ENCODE data around the gene TOP2A.

The TOP2A gene

DNA sequence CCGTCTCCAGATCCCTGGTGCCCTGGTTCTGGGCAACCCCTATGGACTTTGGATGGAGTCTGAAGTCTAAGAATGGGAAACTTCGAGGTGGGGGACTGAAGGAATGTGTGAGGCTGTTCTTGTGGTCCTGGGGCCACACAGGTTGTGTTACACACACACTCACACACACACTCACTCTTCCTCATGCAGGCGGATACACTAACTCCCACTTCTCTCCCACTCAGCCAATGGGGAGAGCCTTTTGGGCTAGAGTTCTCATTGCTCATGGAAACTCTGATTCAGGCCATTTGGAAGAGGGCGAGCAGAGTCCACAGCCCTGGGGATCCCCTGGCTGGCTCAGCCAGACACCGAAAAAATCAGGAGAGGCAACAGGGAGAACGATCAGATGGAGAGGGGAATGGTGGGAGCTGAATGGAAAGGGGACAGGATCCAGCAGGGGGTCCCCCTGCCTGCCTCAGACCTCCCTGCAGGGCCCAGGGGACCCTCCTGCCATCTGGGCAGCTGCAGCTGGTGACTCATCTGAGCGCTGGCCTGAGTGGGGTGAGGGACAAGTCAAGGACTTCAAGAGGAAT, 34.6 kb upstream of the TOP2A start:
- no peak for DNase-seq

DNA sequence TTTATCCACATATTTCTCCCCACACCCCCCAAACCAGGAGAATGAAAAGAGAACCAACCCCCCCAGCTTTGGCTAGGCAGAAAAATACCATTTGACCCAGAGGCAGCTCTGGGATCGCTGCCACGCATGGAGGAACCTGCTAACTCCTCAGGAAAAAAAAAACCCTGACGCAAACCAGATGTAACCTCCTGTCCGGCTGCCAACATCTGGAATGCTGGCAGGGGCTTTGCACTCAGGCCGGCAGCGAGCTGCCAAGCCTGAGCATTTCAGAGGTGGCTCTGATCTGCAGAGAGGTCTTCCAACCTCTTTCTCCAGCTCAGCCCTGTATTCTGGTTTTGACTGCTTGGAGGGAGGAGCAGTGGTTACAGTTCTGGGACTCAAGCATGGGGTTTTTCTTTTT, 33.7 kb upstream of the TOP2A start:
- DNase-seq, result no peak

DNA sequence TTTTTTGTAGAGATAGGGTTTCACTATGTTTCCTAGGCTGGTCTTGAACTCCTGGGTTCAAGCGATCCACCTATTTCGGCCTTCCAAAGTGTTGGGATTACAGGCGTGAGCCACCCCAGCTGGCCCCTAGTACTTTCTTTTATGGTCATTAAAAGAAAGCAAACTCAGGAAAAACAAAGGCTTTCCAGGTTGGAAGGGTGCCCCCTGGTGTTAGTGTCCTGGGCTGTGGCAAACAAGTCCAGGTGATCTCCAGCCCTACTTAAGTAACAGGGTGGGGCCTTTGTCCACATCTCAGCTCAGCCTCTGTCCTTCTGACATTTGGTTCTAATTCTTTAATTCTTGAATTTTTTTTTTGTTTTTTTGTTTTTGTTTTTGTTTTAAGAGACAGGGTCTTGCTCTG, 32.5 kb upstream of the TOP2A start:
- DNase-seq, result no peak

DNA sequence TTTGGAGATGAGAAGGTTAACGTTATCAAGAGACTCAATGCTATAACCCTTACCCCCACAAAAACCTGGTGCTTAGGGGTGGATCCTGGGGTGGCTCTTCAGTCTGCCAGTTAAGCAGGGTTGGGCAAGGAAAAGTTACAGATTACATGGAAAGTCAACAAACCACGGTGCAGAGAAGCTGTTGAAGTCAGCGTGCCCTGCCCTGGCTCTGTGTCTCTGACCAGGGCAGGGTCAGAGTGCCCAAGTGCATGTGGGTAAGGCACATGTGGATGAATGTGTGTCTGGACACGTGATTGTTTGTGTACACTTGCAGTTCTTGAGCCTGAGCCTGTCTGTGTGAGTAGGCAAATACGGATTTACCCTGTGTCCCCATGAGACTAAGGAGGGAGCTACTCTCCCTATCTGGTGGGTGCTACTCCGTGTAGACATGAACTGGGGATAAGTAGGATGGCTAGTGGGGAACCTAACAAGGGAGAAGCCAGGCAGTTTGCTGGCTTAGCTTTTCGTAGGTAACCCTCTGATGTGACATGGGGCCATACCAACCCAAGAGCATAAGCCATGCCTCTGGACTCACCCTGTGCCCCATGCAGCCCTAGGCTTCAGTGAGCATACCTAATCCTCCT, 31.1 kb upstream of the TOP2A start:
- DNase-seq, result no peak

DNA sequence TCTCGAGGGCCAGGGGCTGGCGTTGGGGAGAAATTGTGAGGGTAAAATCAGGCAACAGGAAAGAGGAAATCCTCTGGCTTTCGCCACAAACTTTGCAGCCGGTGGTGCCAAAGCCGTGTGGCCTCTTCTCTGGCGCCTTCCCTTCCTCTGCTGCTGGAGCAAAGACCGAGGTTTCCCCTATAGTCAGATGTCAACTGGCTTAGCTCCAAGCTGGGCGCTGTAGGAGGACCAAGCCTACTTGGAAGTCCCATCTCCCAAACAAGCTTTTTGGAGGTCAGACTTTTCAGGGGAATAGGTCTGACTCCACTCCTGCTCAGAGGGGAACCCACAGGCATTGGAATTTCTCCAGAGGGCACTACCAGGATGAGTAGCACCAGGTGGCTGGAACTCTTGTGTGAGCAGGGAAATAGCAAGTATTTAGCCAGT, 30.5 kb upstream of the TOP2A start:
- no peak for DNase-seq

DNA sequence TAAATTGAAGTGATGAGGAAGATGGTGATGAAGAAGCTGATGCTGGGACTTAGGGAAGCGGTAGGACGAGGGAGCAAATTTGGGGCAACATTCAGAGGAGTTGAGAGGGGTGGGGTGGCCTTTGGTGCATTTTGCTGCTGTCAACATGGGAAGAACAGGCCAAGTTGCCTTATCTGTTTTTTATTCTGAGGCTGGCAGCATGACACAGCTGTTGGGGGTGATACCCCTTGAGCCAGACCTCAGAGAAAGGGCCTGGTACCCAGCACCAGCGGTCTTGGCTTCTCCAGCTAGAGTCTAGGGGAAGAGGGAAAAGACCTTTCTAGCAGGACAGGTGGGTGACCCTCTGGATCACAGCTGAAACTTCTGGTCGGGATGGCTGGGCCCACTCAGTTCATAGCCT, 30.1 kb upstream of the TOP2A start:
- no peak for DNase-seq

DNA sequence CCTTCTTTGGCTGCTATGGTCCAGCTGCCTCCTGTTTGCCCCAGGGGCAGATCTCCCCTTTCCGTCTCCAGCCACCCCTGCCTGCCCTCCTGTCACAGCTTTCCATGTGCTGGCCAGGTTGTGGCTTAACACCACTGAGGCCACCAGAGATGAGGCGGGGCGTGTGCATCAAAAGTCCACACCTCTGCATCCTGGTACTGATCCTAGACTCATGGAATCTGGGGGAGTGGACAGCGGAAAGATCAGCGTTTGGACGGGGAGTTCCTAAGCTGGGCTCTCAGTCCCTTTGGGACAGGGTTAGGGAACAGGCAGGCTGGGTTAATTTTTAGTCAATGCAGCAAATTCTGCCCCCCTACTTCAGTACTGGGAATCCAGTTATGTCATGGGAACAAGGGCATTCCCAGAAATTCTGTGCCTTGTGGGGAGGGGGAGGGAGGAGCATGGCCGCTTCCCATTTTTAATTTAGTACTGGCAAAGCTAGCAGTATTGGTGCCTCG, 29.5 kb upstream of the TOP2A start:
- no peak for DNase-seq

DNA sequence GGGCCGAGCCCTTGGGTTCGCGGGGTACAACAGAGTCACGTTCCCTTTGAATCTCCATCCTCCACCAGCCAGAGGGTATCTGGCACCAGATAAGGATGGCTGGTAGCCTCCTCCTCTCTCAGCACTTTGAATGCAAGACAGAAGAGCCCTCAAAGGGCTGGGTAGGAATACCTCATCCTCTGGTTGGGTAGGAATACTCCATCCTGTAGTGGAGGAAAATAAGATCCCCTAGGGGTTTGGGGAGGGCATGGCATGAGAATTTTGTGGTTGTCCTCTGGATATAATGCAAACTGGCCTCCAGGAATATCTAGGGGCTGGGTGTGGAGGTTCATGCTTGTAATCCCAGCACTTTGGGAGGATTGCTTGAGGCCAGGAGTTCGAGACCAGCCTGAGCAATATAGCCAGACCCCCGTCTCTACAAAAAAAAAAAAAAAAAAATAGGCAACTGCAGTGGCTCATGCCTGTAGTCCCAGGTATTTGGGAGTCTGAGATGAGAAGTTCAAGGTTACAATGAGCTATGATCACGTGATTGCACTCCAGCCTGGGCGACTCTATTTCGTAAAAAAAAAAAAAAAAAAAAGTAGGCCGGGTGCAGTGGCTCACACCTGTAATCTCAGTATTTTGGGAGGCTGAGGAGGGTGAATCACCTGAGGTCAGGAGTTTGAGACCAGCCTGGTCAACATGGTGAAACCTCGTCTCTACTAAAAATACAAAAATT, 28.2 kb upstream of the TOP2A start:
- no peak for DNase-seq

DNA sequence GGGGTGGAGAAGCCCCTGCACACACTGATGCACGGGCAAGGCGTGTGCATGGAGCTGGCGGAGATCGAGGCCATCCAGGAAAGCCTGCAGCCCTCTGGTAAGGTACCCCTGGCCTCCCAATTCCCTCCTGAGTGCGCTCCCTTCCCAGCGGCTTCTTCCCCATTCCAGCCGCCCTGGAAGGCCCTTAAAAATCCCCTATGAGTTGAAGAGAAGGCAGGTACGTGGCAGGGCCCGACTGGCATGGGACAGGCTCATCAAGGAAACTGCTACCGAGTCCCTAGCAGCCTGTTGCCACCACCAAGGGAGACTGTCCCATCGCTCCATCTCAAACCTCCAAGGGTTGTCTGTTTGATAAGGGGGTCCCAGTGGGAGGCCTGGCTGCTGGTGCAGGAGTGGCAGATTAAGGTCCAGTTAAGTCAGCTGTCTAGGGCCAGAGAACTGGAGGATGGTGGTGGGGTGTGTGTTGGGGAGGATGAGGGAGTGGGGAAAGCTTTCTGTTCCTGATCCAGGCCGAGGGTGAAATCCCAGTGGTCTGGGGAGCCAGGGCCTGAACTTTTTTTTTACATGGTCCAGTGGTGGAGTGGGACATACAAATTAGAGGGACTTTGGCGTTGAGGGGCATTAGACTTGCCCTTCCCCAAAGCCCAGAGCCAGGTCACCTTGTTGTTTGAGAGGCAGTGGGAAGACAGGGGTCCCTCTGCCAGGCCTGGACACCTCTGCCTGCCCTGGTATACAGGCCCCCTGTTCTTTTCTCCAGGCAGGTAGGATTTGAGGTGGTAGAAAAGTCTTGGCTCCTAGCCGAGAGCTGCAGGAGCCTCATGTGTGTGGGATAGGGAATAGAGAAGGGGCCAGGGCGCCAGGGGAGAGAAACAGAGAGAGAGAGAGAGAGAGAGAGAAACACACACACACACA, 26.5 kb upstream of the TOP2A start:
- peak; percentile 47 for DNase-seq

DNA sequence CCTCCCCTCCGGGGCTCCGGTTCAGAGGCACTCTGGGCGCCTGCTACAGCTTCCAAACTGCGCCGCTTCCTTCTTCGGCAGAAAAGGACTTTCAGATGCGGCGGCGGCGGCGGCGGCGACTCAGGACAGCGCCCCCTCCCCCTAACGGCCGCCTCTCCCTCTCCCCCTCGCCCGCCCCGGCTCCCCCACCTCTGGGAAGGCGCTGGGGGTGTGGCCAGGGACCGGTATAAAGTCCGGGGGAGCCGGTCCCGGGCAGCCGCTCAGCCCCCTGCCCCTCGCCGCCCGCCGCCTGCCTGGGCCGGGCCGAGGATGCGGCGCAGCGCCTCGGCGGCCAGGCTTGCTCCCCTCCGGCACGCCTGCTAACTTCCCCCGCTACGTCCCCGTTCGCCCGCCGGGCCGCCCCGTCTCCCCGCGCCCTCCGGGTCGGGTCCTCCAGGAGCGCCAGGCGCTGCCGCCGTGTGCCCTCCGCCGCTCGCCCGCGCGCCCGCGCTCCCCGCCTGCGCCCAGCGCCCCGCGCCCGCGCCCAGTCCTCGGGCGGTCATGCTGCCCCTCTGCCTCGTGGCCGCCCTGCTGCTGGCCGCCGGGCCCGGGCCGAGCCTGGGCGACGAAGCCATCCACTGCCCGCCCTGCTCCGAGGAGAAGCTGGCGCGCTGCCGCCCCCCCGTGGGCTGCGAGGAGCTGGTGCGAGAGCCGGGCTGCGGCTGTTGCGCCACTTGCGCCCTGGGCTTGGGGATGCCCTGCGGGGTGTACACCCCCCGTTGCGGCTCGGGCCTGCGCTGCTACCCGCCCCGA, 25.7 kb upstream of the TOP2A start, which contains the start of gene IGFBP4:
Gene IGFBP4 (plus strand): TSS at position 255 of the 792 bp plus-strand sequence. CDS start 286 bp downstream, at position 541.
- peak; percentile 85 for DNase-seq

DNA sequence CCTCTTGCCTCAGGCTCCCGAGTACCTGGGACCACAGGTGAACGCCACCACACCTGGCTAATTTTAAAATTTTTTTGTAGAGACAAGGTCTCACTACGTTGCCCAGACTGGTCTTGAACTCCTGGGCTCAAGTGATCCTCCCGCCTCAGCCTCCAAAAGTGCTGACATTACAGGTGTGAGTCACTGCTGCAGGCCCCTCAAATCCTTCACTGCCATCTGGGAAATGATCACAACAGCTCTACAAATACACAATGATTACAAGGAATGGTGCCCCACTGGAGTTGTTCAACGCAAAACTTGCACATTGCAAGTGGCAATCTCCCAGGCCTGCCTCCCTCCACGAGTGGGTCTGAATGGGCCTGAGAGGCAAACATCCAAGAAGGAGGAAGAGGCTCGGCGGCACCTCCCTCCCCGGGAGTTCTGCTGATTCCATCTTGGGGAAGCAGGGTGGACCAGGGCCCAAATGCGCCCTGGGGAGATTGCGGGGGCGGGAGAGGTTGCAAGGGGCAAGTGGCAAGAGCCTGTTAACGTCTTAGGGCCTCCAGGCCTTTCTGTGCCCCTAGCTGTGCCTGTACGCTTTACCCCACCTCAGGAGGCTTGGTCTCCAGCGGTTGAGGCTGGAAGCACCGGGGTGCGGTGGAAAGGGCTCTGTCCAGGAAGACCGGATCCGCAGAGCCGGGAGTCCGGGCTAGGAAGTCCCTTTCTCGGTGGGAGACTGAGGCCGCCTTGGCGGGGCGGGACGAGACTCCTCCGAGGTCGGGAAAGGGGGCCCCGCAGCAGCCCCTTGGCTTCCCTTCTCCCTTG, 24.9 kb upstream of the TOP2A start:
- DNase-seq, result peak; percentile 84

DNA sequence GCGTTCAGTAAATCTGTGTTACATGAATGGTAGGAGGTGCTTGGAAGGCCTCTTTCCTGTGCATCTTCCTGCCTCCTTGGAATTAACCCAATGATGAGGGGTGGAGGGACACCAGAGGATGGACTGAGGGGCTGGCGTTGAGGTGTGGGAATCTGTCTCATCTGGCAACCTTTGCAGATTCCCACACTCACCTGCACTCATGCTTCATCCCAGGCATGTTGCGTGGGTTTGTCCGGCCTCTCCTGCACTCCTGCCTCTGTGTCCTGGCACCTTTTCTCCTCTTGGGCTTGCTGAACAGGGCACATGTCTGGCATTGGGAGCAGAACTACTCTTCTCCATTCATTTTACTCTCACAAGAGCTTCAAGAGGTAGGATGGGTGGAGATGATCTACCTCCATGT, 22.5 kb upstream of the TOP2A start:
- no peak for DNase-seq

DNA sequence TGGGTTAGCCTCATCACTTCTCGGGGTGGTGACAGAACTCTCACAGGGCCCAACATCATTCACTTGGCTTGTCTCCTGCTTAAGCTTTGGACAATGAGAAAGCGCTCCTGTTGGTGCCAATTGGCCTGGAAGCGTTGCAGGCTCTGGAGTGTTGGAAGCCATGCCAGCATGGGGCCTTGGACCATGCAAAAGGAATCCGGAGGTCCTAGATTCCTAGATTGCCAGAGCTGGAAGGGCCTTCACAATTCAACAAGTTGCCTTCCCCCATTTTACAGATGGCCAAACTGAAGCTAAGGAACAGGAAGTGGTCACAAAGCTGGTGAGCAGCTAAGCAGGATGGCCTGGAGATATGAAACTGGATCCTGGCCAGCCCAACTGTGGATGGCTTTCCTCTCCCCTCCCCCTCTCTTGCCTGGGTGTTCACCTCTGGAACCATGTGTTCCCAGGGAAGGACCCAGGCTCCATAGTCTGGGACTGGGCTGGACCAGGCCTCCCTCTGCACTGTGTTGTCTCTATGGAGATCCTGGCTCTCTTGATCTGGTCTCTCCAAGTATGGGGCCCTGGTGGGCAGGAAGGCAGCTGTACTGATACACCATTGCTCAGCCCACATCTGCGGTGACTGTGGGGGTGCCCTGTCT, 19.5 kb upstream of the TOP2A start:
- no peak for DNase-seq

DNA sequence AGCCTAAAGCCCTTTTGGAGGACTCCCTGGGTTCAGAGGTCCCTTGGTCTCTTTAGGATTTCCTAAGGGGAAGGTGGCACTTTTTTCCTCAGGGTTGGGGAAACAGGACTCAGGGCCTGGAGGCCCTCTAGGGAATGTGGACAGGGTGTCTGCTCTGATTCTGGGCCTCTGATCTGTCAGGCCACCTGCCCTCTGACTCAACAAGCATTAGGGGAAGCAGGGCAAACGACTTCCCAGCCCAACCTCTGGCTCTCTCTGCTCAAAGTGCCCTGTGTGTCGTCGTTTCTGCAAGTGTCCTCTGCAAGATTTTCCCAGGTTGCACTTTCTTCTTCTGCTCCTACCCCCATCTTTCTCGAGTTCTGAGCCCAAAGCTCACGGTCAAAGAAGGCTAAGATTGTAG, 18.9 kb upstream of the TOP2A start:
- DNase-seq, result no peak

DNA sequence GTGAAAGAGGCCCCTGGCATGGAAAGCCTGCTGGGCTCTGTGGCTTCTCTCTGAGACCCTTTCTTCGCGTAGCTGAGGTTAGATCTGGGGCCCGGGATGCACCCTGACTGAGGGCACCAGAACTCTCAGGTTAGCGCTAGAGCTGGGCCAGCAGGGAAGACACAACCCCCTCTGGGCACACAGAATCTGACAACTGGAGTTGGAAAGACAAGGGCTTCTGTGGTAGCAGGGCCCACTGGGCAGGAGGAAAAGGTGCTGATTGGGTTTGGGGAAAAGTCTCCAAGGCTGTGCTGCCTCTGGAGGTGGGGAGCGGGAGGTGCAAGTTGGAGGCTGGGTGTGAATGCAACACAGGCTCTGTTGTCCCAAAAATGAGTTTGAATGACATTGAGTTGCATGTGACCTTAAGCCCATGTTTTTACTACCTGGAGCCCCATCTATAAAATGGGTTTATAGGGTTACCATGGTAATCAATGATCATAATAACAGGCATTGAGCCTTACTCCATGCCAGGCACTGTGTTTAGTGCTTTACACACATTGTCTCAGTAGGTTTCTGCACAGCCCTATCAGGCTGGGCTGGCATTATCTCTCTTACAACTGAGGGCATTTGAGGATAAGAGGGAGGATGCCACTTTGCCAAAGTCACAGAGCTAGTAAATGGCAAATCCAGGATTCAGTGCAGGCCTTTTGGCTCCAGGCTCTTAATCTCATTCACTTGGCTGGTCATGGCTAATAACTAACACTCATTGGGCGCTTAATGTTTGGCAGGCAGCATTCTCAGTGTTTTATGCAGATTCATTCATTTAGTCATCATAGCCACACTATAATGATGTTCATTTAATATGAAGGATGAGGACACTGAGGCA, 16.1 kb upstream of the TOP2A start:
- no peak for DNase-seq

DNA sequence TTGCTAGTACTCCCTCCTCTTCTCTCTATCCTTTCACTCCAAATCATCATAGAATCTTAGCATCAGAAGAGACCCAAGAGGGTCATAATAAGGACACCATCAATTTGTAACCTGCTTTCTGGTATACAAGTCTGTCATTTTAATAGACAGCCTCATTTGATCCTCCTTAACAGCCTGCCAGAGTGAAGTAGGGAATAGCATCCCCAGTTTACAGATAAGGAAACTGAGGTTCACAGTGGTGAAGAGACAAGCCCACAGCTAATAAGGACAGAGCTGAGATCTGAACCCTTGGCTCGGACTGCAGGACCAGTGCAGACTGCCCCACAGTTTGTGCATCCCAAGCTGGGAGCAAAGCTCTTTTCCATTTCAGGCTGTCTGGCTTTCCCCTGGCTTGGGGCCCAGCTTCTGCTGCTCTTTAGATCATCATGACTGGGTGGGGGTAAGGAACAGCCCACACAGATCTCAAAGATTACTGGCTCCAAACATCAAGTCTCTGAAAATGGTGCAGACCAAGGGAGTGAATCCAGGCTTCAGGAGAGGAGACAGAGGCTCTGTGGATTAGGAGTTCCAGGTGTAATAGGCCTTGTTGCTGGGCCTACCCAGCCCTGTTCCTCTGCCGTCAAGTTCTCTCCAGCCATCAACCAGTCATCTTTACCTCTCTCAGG, 15.3 kb upstream of the TOP2A start:
- no peak for DNase-seq

DNA sequence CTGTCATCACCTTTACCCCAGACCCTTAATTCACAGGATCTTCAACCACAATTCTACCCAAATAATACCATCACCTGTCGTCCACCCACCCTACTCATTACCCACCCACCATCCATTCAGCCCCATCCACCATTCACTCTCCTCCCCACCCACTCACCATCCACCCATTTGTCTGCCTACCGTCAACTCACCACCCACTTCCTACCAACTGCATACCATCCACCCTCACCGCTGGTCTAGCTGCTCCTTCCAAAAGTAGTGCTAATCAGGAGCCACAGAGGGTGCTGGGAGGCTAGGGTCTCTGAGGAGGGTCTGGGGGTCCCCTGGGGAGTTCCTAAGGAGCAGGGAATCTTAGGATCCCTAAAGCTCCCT, 13.5 kb upstream of the TOP2A start:
- DNase-seq, result no peak

DNA sequence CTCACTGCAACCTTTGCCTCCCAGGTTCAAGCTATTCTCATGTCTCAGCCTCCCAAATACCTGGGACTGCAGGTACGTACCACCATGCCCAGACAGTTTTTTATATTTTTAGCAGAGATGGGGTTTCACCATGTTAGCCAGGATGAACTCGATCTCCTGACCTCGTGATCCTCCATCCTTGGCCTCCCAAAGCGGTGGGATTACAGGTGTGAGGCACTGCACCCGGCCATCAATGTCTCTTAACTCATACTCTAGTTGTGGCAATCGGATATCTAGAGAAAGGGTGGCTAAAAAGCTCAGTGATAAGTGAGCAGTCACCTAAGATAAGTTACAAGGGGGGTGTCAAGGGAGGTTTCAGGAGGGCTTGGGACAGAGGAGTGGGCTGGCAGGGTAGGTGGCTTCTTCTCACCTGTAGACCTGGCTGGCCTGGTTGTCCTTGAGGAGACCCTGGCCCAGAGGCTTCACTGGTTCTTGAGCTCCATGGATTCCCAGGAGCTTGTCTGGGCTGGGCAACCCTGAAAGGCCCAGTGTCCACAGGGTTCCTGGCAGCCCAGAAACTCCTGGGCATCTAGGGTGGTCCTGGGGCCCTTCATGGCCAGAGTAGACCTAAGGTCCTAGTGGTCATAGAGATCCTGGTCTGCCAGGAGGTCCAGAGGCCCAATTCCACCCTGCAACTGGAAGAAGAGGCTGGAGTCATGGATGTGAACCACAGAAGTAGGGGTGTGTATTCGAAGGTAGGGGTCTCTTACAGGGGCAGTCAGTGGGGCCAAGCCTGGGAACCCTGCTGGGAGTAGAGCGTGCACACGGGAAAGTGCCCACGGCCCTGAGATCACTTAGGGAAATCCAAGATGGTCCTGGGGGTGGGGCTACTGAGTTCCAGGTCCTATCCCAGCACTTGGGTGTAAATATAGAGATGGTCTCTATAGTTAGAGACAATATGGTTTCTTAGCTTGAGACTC, 12.9 kb upstream of the TOP2A start:
- no peak for DNase-seq

Measured in retina (tissue), 1 donor.